GM11168 (cell line): Measurements from ENCODE around the gene PAF1.
"Not testable (repeated sequence)": the region's sequence is repeated elsewhere in the genome, so short reads cannot be mapped to it uniquely, and the experiment has no call there.

Experiments
- in situ Hi-C: fragments of 300-500 bp; cut with MboI; formaldehyde crosslinking; loops from one replicate; pipeline ENCODE4 v1.12.0; 2022; ENCODE audit warnings: low sequenced_read_pairs; ENCODE audit not compliant: unreplicated experiment

Gene PAF1

DNA sequence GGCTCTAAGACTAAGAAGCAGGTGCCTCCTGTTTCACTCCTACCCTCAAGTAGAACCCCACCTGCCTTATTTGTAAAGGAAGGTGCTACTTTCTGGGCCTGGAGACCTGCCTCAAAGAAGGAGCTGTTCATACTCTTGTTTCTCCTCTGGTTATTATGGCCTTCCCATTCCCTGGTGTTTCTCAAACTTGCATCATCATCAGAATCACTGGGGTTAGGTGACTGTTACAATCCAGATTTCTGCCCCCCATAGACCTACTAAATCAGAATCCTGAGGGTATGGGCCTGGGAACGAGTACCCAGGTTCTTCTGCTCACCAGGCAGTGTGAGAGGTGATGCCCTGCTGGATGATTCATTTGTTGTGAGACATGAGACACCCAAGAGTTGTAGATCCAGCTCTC is 30.3 kb downstream of the PAF1 start:
- in situ Hi-C loops = no loop called here

DNA sequence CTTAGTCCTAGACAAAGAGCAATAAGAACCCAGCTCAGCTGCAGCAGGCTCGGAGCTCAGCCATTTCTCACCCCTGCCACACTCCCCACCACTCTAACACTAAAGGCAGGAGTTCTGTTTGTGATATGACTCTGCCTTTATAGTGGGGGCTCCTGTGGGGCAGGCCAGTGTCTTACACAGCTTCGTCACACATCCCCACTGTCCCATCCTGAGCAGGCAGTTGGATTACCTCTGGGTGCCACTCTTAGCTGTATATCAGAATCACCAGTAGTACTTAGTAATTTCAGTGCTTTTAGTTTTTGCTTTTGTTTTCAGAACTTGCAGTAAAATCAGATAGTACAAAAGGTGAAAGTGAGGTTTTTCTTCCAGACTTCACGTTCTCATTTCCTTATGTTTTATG is 31.9 kb downstream of the PAF1 start:
- in situ Hi-C loops = no loop called here

- in situ Hi-C loops = no loop called here
These were observed 34.3 kb downstream of the PAF1 start for GRCh38 chr19:39356647-39357046.

GRCh38 chr19:39356073-39356472 is 34.8 kb downstream of the PAF1 start:
- in situ Hi-C loops = no loop called here

- in situ Hi-C loops = no loop called here
These were observed 35.7 kb downstream of the PAF1 start for GRCh38 chr19:39355253-39355652.

- in situ Hi-C loops = no loop called here
These were observed 38.3 kb downstream of the PAF1 start for GRCh38 chr19:39352381-39353255.

GRCh38 chr19:39351537-39352064 is 39.3 kb downstream of the PAF1 start:
- in situ Hi-C loops = no loop called here

DNA sequence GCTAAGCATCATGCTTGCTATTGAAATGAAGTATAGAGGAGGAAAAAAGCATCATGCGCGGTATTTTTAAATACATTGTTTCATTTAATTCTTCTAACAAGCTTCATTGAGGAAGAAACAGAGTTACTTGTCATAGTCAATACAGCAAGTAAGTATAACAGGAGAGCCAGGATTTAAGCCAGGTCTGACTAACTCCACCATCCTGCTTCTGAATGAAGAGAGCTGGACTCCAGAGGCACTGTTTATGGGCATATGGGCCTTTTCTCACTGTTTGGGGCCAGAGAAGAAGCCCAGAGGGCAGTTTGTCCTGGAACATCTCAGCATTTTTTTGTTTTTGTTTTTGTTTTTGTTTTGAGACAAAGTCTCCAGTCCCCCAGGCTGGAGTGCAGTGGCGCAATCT is 40.8 kb downstream of the PAF1 start:
- in situ Hi-C loops = no loop called here

DNA sequence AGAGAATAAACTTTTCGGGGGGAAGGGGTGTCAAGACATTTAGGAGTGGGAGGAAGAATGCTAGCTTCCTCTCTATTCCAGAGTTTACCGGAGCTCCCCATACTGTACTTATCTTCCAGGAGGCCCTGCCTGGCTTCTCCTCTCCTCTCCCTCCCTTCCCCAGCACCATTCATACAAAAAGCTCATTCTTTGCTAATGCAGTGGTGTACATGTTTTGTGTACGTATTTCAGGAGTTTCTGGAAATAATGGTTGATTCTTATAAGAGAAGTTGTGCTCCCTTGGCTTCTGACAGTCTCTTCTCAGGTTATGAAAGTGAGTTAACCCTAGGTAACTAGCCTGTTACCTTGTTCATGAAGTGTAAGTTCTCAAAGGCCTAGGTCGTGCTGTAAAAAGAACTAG is 41.6 kb downstream of the PAF1 start:
- in situ Hi-C loops = no loop called here

- in situ Hi-C loops = no loop called here
These were observed 43.4 kb downstream of the PAF1 start for GRCh38 chr19:39347332-39348164.

DNA sequence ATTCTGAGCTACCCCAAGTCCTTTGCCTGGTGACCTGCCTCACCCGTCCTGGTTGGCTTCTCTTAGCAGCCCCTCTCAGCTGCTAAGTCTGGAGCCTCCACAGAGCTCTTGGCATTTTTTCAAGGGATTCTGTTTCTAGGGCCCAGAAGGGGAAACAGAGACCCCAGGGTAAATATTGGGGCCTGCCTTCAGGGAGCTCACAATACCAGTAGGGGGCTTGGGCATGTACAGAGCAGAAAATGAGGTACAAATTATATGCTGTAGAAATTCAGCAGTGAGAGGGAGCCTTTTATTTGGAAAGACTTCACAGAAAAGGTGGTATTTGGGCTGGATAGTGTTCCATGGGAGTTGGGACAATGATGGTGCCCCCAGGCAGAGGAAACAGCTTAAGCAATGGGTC is 45.0 kb downstream of the PAF1 start:
- in situ Hi-C loops = no loop called here

GRCh38 chr19:39342647-39343305 is 48.1 kb downstream of the PAF1 start:
- in situ Hi-C loops = no loop called here

GRCh38 chr19:39341719-39342604 is 48.9 kb downstream of the PAF1 start, which contains the start of gene SAMD4B:
Gene SAMD4B, plus strand, starts transcription at chr19:39342421. Its CDS starts 14,473 bp downstream, at chr19:39356894.
- in situ Hi-C loops = no loop called here

GRCh38 chr19:39341129-39341718 is 49.7 kb downstream of the PAF1 start:
- in situ Hi-C loops = no loop called here

- in situ Hi-C loops = not testable (repeated sequence)
These were observed 50.8 kb downstream of the PAF1 start for GRCh38 chr19:39340156-39340555.

GRCh38 chr19:39339674-39340073 is 51.2 kb downstream of the PAF1 start:
- in situ Hi-C loops = loop anchor here (10.0 kb wide), 1 partner anchor 385 kb away; no protein-coding TSS in a partner anchor

- in situ Hi-C loops = loop anchor here (10.0 kb wide), 1 partner anchor 382 kb away; no protein-coding TSS in a partner anchor
These were observed 54.4 kb downstream of the PAF1 start for GRCh38 chr19:39336483-39336882.
